K562 (cell line): ENCODE results near the gene KCNK3. TPM values are rescaled to one million over a fixed set of nuclear protein-coding genes. Genes with fewer than 3 reads are reported as not detected.

ENCODE experiments used
- ATAC-seq: fragments of 200-7000 bp; cut with Tn5 transposase; 3 replicates; pipeline ENCODE4 v1.9.1; 2020; ENCODE audit warnings: moderate library complexity
- BruUV-seq: library from RNA; stranded (reverse); fragments of 400-500 nt; replicated peaks from 2 replicates; lab custom pipeline; 2021; lab: Mats Ljungman, UMichigan
- CTCF ChIA-PET: fragments of 300-600 bp; formaldehyde crosslinking; extraction: SDS; loops from one replicate; lab custom pipeline; 2021; ENCODE audit warnings: low intra/inter-chr PET ratio; lab: Yijun Ruan, JAX
- POLR2A ChIA-PET: fragments of 300-600, 350-650 bp; sonication (Branson Sonifier 250); formaldehyde crosslinking; extraction: SDS; loops from one replicate; lab custom pipeline; 2021; ENCODE audit warnings: antibody characterized with exemption, inconsistent platforms; lab: Yijun Ruan, JAX
- DNase-seq, 4 experiments: peaks; one replicate each; pipeline versions ENCODE4 v3.0.0 to v3.0.0-alpha.2; 2011 to 2018; ENCODE audit warnings: low spot score in 3 of 4, mixed read lengths in 3 of 4; ENCODE audit errors: extremely low read depth in 1 of 4
- FAIRE-seq: peaks from 2 replicates; lab custom pipeline; 2011; peaks lifted over from hg19 to GRCh38; lab: Jason Lieb, UNC
- H2AFZ ChIP-seq: 2 replicates; pipeline ENCODE4 v1.6.0; 2011; ENCODE audit warnings: low read depth, low read length, control low read depth, inconsistent platforms
- H3K27ac ChIP-seq: fragments of 200-600 bp; 3 replicates; pipeline ENCODE4 v1.8.0; 2011; ENCODE audit warnings: low read depth, mild to moderate bottlenecking, control low read depth, inconsistent platforms, low read length, moderate library complexity, mixed read lengths; ENCODE audit errors: extremely low read depth
- H3K27me3 ChIP-seq, 2 experiments: fragments of 300-600 bp in 1 of 2; 2 replicates in 1 of 2; 3 replicates in 1 of 2; pipeline versions ENCODE4 v1.6.0 to v1.8.0; 2011; ENCODE audit warnings: inconsistent platforms in 2 of 2, low read length in 2 of 2, mild to moderate bottlenecking in 1 of 2, mixed read lengths in 1 of 2, moderate library complexity in 1 of 2; ENCODE audit not compliant: control insufficient read depth in 2 of 2, insufficient read depth in 2 of 2
- H3K36me3 ChIP-seq: fragments of 300-600 bp; 3 replicates; pipeline ENCODE4 v1.8.0; 2011; ENCODE audit warnings: mild to moderate bottlenecking, low read length, inconsistent platforms; ENCODE audit not compliant: control insufficient read depth, insufficient read depth
- H3K4me1 ChIP-seq, 2 experiments: fragments of 200-600 bp in 1 of 2; replicated peaks in 1 of 2; 2 replicates in 1 of 2; 3 replicates in 1 of 2; pipeline versions ENCODE4 v1.5.1 to v1.8.0; 2011; ENCODE audit warnings: inconsistent platforms in 2 of 2, low read length in 2 of 2, mild to moderate bottlenecking in 1 of 2, mixed read lengths in 1 of 2, moderate library complexity in 1 of 2; ENCODE audit not compliant: control insufficient read depth in 2 of 2, insufficient read depth in 2 of 2
- H3K4me2 ChIP-seq: 2 replicates; pipeline ENCODE4 v1.6.1; 2011; ENCODE audit warnings: low read length, control low read depth, inconsistent platforms, mixed read lengths; ENCODE audit not compliant: insufficient read depth
- H3K4me3 ChIP-seq: fragments of 200-600 bp; sonication (generic), shearing (Covaris generic); 2 replicates; pipeline ENCODE4 v1.5.1; 2016; ENCODE audit warnings: control low read depth, inconsistent platforms
- H3K79me2 ChIP-seq: fragments of 200-600 bp; 3 replicates; pipeline ENCODE4 v1.8.0; 2011; ENCODE audit warnings: low read length, inconsistent platforms; ENCODE audit not compliant: control insufficient read depth, insufficient read depth
- H3K9ac ChIP-seq, 2 experiments: 2 replicates each; pipeline versions ENCODE4 v1.6.0 to v1.6.1; 2011; ENCODE audit warnings: low read depth in 2 of 2, low read length in 2 of 2, control low read depth in 1 of 2, inconsistent platforms in 1 of 2, mild to moderate bottlenecking in 1 of 2, mixed read lengths in 1 of 2; ENCODE audit not compliant: insufficient read depth in 1 of 2
- H3K9me1 ChIP-seq: one replicate; pipeline ENCODE4 v1.6.0; 2011; ENCODE audit warnings: inconsistent platforms, mild to moderate bottlenecking, low read length, moderate library complexity; ENCODE audit not compliant: control insufficient read depth, insufficient read depth
- H3K9me3 ChIP-seq: replicated peaks from 2 replicates; pipeline ENCODE4 v1.5.1; 2011; ENCODE audit warnings: low read depth, low read length, inconsistent platforms; ENCODE audit not compliant: control insufficient read depth, insufficient read depth
- H4K20me1 ChIP-seq: replicated peaks from 2 replicates; pipeline ENCODE4 v1.6.1; 2011; ENCODE audit warnings: low read length, inconsistent platforms, mixed read lengths; ENCODE audit not compliant: control insufficient read depth, insufficient read depth
- DIDO1 ChIP-seq: fragments of 450-650 bp; IDR thresholded peaks from 2 replicates; pipeline ENCODE4 v1.6.1; 2016; ENCODE audit warnings: low read depth, missing biosample characterization, missing genetic modification characterization
- DMBX1 ChIP-seq: fragments of 250-450 bp; sonication (Bioruptor Pico); IDR thresholded peaks from 2 replicates; pipeline ENCODE4 v1.8.0; 2022; ENCODE audit warnings: inconsistent platforms, mild to moderate bottlenecking, moderate library complexity, borderline replicate concordance
- GABPB2 ChIP-seq: fragments of 250-450 bp; sonication (Bioruptor Pico); conservative IDR thresholded peaks from 2 replicates; pipeline ENCODE4 v1.5.1; 2021; ENCODE audit warnings: mild to moderate bottlenecking
- IRF2 ChIP-seq: sonication (generic); formaldehyde crosslinking; IDR thresholded peaks from 2 replicates; pipeline ENCODE4 v1.8.1; 2022; ENCODE audit warnings: mild to moderate bottlenecking, missing genetic modification reagents
- MIER1 ChIP-seq: fragments of 450-650 bp; IDR thresholded peaks from 2 replicates; pipeline ENCODE4 v1.6.1; 2016; ENCODE audit warnings: antibody characterized with exemption, mild to moderate bottlenecking, low read depth
- POLR2A ChIP-seq: fragments of 450-650 bp; conservative IDR thresholded peaks from 2 replicates; pipeline ENCODE4 v1.6.1; 2016
- PURB ChIP-seq: sonication (generic); formaldehyde crosslinking; IDR thresholded peaks from 2 replicates; pipeline ENCODE4 v1.9.0; 2021; ENCODE audit warnings: low read depth, mild to moderate bottlenecking, missing genetic modification reagents
- THRB ChIP-seq: fragments of 450-650 bp; formaldehyde crosslinking; conservative IDR thresholded peaks from 2 replicates; pipeline ENCODE4 v1.4.0; 2022; ENCODE audit warnings: mild to moderate bottlenecking, missing genetic modification characterization
- WGBS: fragments of 100-300 bp; shearing (Covaris generic); methylation state at CpG from one replicate; pipeline ENCODE4 v1.1.6; 2016; ENCODE audit warnings: low coverage, mixed read lengths; ENCODE audit not compliant: insufficient coverage; ENCODE audit errors: missing lambda C conversion rate; 5-methylcytosine and 5-hydroxymethylcytosine counted together
- in situ Hi-C: fragments of 300-500 bp; cut with MboI; formaldehyde crosslinking; loops from 4 replicates; pipeline ENCODE4 v1.15.0; 2018; ENCODE audit warnings: inconsistent platforms, mixed read lengths
- intact Hi-C: fragments of 100-400 bp; cut with micrococcal nuclease; formaldehyde crosslinking; loops from 2 replicates; pipeline ENCODE4 v1.14.2; 2022
- polyA plus RNA-seq, 8 experiments: library from polyadenylated mRNA; depleted of rRNA in 4 of 8; stranded (reverse) in 5 of 8; unstranded in 3 of 8; fragments of >200 nt; fragmentation: Nextera tagmentation in 2 of 8; fragmentation: Illumina TruSeq in 1 of 8; extraction: Ambion mirVana in 2 of 8; extraction: Trizol in 1 of 8; gene quantifications; 2 replicates each; pipeline versions ENCODE4 v1.2.1 to v1.2.3, GENCODE V29; 2011 to 2014; ENCODE audit warnings: inconsistent platforms in 1 of 8, missing spikeins in 1 of 8
- total RNA-seq, 7 experiments: library from RNA; depleted of rRNA in 6 of 7; stranded (reverse); fragments of >200 nt in 6 of 7; fragmentation: Illumina TruSeq in 2 of 7; extraction: Trizol in 2 of 7; gene quantifications; 2 replicates each; pipeline versions ENCODE4 v1.2.1 to v1.2.3, GENCODE V29; 2011 to 2021; ENCODE audit warnings: low replicate concordance in 1 of 7

KCNK3 gene
- total and polyA plus RNA-seq, 9 of the 15 experiments (the other 6 are each of a cell fraction or from before 2014, with no cell fraction given), result 0.01 to 0.20 (median 0.07) TPM; not detected in 5

- BruUV-seq, result no TSS peak
- H3K36me3 ChIP-seq, result no peaks in the 10 kb centered on the region
- no peak overlapping the region for H3K4me2 ChIP-seq
- 0 out of 5 replicates have a peak, but pooled peaks cover 0 to 3% of the 10 kb centered on the region in 2 experiments for H3K4me1 ChIP-seq
- no peaks in the 10 kb centered on the region for H3K79me2 ChIP-seq
- FAIRE-seq (no peak), ATAC-seq (no peak), DNase-seq (no peak)
- no peak overlapping the region for H2AFZ ChIP-seq
- peaks cover 33 to 80% of the 10 kb centered on the region in 2 experiments for H3K27me3 ChIP-seq
- H3K9ac ChIP-seq, result no peak overlapping the region
- in situ Hi-C loops, result no loop called here
- H3K4me3 ChIP-seq, result no peak overlapping the region
- H3K9me3 ChIP-seq, result 0 out of 2 replicates have a peak, but pooled peaks cover 2% of the 10 kb centered on the region
- TF ChIP-seq POLR2A (no peak), MIER1 (no peak), PURB (CRISPR knock-in tag) (no peak), DMBX1 (CRISPR knock-in tag) (no peak), GABPB2 (CRISPR knock-in tag) (no peak), DIDO1 (tag) (no peak), IRF2 (no peak), THRB (CRISPR knock-in tag) (no peak)
- POLR2A ChIA-PET, result no interaction called here
- H4K20me1 ChIP-seq, result no peaks in the 10 kb centered on the region
- CTCF ChIA-PET, result no interaction called here
- intact Hi-C loops, result no loop called here
- no peaks in the 10 kb centered on the region for H3K9me1 ChIP-seq
- 1% methylated on average over 5 of the region's 6 CpGs for WGBS
- no peak overlapping the region for H3K27ac ChIP-seq
Measured at GRCh38 chr2:26648516-26648915, 44.0 kb upstream of the KCNK3 start.
